T-helper 2 cell (primary cell): Measurements from ENCODE around the gene COL9A2.

Experiments used
- DNase-seq, 5 experiments: peaks; one replicate each; pipeline versions ENCODE4 v3.0.0 to v3.0.0-alpha.2; 2012 to 2022

The COL9A2 gene

DNA sequence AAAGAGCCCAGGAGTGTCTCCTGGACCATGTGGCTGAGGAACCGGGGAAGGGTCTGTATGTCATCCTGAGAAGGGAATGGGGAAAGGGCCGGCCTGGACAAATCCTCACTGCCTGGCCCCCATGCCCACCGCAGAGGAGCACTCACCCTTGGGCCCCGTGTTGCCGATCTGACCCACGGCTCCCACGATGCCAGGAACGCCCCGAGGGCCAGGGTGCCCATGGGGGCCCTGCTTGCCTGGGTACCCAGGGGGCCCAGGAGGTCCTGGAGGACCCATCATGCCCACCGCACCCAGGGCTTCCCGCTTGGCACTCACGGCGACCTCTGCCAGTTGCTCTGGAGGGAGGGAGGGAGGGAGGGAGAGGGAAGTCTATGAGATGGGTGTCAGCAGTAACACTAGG is 14.6 kb downstream of the COL9A2 start:
- no peak for DNase-seq

DNA sequence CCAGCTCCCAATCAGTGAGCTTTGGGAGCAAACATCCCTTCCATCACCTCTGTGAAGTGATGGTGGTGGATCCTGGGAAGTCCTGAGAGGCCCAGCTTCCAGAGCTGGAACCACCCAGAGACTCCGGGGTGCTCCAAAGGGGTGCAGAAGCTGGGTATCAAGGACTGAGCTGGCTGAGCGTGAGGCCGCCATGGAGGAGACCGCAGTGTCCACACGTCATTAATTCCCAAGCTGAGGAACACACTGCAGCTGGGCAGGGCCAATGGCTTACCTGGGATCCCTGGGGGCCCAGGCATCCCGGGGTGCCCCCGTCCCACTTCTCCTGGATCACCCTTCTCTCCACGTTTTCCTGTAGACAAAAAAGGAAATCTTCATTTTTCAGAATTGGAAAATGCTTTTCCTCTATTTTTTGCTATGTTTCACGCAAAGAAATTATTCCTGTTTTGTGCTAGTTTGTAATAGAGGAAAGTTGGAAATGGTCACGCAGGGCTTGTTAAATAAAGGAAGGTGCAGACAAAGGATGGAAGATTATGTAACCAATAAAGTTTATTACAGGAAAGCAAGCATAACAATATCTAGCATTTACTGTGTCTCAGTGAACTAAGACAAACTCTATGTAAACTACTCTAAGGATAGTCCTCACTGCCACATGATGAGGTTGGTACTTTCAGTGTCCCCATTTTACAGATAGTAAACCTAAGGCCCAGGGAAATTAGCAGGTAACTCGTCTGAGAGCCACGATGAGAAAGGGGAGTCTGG is 15.4 kb downstream of the COL9A2 start:
- DNase-seq: no peak

DNA sequence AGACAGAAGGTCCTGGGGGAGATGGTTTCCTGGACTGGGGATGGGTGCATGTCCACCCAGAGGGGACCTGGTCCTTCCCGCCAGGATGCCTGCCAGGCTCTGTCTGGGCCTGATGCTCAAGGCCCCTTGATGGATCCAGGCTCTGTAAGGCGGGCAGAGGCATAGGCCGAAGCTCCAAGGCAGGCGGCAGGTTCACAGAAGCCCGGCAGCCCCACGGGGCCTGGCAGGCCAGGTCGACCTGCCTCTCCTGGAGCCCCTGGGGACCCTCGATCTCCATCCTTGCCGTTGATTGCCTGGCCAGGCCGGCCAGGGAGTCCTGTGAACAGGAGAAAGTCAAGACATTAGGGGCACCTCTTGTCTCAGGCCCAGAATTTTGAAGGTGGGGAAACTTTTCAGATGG is 16.0 kb downstream of the COL9A2 start:
- no peak for DNase-seq

DNA sequence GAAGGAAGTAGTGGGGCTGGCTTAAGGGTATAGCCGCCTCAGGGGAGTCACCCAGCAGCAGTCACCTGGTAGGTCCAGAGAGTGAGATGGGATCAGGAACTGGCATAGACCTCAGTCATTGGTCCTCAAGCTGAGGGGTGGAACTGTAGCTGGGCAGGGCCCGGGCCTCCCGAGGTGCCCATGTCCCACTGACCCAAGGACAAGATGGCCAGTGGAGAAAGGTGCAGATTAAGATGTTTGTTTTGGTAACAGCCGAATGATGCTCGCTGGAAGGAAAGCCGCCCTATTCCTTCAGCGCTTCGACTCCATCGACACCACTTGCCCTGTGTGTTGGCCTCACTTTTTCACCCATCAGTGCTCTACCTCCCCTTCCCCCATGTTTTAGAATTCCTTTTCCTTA is 16.4 kb downstream of the COL9A2 start:
- no peak for DNase-seq

DNA sequence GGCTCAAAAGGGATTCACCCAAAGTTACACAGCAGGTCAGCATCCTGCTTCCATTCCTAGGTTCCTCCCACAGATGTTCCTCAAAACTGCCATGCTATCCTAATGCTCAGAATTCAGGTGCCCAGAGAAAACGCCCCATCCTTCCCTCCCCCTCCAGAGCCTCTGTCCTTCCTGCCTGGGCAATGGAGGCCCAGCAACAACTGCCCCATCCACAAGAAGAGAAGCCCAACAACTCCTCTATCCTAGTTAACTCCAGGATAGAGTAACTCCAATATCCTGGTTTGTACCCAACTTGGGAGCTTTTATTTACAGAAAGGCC is 16.9 kb downstream of the COL9A2 start:
- DNase-seq: no peak

DNA sequence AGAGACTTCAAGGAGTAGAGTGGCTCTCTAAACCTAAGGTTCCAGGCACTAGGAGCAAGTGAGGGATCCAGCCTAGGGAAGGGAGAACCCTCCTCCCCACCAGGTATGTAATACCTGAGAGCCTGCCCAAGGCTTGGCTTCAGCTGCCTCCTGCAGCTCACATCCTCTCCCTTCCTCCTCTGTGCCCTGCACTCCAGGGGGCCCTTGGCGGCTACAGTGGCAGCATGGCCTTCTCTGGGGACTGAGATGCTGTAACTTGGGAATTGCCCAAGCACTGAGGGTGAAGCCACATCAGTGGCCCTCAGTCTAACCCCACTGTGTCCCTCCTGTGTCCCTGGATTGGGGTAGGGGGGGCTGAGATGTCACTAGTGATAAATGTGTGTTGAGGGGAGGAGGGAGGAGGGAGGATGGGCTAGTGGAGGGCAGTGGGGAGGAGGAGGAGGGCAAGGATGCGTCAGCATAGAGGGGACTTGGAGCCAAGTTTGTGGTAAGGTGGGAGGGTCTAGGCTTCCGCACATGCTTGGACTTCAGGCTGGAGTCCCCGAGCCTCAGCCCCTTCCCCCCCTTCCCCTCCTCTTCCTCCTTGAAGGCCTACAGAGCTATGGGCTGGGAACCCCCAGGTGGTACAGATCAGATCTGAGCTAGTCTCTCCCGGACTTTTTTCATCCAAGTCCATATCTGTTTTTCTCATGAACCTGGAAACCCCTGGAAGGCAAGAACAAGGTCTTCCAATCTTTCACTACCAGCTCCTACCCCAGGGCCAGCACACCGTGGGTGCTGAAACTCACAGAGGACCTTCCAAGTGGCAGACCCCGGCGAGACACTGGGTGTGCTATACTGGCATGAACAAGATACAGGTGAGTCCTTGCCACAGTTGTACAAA is 17.5 kb downstream of the COL9A2 start:
- DNase-seq: no peak

DNA sequence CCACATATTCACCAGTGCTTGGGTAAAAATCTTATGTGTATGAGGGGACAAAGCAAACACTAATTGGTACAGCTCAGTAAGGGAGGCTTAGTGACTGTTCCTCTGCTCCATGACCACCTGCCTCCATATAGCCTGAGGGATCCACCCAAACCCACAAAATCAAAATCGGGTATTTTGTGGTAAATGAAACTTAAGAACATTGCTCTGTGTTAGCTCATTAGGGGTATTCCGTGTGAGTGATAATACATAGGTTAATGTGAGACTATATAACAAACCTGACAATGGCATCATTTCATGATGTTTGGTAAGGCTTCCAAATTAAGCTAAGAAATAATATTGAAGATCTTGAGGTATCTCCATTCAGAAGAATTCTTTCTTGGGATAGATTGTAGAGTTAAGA is 25.8 kb downstream of the COL9A2 start:
- no peak for DNase-seq

DNA sequence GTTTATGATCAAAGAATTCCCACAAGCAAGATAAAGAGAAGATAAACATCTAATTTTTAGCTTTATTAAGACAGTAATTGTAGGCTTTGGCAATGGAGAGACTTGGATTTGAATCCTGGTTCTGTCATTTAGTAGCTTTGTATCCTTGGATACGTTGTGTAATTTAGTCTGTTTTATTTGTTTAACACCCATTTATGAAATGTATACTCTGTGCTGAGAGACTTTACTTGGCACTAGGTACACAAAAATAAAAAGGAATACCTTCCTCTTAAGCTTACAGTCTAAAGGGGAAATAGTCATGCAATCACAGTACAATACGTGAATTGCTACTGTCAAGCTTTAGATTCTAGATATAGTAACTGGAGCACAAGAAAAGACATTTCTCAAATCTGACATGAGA is 35.2 kb downstream of the COL9A2 start:
- no peak for DNase-seq

DNA sequence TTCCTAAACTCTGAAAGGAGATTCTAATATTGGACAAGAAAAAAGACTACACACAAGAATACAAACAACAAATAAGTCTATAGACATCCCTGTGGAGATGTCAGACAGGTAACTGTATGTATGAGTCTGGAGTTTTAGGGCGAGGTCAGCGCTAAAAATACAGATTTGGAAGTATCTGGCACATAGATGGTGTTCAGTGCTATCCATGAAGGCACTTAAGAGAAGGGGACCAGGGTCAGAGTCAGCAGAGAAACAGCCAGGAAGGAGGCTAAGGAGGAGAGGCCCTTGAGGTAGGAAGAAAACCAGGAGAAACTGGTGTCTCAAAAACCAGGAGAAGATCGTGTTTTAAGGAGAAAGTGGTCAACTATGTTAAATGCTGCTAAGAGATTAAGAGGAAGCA is 41.0 kb downstream of the COL9A2 start:
- DNase-seq: no peak

DNA sequence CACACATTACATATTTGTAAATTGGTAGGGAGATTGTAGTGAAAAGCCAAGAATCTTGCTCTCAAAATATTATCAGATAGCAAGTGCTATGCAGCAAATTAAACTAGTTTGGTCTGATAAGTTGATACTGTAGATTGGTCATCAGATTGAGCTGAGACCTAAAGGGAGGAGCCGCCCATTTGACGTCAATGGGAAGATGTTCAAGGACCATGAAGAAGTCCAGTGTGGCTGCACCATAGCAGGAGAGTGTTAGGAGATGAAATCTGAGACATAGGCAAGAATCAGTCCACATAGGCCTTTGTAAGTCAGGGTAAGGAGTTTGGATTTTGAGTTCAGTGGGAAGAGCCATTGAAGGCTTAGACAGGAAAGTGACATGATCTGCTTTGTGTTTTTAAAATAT is 42.8 kb downstream of the COL9A2 start:
- DNase-seq: no peak

DNA sequence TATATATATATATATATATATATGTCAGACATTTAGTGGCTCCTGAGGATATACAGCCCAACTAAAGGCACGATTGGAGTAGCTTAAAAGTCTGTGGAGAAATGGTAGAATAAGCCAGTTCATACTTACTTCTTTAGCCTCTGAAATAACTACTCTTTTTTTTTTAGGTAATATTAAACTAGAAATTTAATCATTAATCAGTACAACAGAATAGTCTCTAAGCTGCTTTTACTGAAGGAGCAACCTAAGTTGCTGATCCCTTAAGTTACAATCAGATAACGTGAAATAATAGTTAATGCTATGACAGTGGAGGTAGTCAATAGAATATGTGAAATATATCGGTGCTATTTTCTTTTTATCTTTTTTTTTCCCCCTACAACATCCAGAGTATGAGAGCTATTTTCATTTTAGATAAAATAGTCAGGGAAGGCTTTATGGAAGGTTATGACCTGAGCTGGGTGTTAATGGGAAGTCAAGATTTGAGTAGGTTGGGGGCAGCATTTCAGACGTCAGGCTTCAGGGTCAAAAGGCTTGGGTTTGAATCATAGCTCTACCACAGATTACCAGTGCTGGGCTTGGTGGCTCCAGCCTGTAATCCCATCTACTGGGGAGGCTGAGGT is 43.4 kb downstream of the COL9A2 start:
- no peak for DNase-seq

DNA sequence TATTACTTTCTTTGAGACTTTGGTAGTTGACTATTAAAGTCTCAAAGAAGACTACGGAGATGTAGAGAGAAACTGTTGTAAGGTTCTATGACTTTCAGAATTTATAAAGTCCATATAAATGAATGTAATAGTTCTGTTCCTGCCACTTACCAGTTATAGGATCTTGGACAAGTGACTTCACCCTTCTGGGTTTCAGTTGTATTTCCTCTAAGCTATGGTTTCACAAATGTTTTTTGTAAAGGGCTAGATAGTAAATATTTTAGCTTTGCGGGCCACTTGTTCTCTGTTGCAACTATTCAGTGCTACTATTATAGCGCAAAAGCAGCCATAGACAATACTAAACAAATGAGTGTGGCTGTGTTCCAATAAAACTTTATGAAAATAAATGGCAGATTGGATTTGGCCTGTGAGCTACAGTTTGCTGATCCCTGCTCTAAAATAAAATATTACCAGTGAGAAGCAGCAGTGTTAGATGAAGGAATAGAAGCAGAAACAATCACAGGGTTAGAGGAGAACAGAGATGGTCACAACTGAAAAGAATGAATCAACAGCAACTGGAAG is 44.4 kb downstream of the COL9A2 start:
- DNase-seq: no peak

DNA sequence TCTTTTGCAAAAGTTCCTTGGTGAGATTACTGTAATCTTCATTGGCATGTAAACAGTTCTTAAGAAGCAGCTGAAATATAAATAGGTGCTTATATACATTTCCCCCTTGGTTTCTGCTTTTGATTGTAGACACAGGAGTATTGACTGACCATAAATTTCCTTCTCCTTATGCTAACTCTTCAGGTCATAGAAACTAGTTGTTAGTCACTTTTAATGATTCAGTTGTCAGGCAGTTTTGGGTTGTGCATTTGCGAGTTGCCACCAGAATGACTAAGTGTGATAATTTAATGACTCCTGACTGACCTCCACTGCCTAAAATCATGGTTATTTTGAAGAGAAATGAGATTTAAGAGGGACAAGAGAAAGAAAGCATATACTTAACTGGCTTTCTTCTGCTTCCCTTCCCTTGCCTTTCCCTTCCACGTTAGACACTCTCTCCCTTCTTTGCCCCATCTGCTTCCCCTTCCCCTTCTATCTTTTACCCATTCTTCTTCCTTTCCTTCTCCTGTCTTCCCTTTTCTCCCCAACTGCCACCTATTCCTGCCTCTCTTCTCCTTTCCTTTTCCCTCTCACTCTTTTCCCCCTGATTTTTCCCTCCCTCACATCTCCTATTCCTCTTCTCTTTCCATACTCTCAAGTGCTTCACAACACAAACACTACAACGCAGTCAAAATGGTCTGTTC is 46.8 kb downstream of the COL9A2 start:
- peak in 1 of 5 experiments; percentile 21 for DNase-seq

DNA sequence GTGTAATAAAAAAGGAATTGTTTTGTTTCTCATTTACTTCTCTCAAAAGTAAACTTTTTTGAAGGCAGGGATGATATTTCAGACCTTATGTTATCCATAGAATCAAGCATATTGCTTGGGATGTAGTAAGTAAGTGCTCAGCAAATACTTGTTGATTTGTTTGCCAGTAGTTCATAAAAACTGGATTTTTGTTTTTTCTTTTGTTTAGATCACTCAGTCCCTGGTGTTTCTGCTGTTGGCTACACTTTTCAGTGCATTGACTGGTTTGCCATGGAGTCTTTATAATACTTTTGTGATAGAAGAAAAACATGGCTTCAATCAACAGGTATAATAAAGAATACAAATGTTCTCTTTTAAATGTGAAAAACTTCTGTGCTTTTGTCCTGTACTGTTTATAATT is 48.9 kb downstream of the COL9A2 start:
- DNase-seq: no peak

DNA sequence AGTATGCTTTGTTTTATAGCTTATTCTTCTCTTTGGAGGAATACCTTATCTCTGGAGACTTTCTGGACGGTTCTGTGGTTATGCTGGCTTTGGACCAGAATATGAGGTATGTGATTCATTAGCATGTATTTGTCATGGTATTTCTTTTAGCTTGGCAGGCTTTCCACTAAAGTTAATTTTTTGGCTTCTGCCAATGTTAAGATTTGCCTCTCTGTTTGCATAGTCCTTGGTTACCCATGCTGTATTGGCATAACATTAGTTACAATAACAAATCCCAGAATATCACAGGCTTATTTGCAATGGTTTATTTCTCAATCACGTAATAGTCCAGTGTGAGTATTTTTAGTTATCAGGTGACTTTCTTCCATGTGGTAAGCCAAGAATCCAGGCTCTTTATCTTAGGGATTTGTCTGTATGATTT is 49.3 kb downstream of the COL9A2 start:
- no peak for DNase-seq

DNA sequence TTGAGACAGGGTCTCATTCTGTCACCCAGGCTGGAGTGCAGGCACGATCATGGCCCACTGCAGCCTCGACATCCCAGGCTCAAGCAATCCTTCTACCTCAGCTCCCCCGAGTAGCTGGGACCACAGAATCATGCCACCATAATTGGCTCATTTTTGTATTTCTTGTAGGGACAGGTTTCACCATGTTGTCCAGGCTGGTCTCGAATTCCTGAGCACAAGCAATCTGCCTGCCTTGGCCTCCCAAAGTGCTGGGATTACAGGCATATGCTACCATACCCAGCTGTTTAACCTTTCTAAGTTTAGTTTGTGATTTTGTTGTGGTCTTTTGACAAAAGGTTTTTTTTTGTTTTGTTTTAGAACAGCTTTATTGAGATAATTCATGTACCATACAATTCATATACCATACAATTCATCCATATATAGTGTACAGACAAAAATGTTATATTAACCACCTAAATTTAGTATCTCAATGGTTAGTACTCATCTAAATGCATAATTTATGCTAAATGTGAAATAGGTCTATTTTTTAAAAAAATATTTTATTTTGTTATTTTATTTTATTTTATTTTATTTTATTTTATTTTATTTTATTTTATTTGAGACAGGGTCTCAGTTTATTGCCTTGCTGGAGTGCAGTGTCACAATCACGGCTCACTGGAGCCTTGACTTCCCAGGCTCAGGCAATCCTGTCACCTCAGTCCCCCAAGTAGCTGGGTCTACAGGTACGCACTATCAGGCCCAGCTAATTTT is 50.1 kb downstream of the COL9A2 start:
- DNase-seq: no peak

DNA sequence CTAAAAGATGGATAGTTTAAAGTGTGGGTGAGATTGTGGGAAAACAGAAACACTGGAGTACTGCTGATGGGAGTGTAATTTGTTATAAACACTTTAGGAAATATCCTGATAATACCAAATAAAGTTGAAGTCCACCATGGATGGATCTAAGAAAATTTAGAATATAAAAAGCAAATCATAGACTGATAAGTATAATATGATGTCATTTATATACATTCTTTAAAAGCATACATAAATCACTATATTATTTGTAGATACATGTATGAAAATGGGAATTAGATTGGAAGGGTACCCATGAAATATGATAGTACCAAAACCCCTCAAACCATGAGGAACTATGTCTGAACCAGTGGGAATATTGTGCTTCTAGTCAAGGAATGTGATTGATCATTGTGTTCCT is 51.2 kb downstream of the COL9A2 start:
- DNase-seq: no peak

DNA sequence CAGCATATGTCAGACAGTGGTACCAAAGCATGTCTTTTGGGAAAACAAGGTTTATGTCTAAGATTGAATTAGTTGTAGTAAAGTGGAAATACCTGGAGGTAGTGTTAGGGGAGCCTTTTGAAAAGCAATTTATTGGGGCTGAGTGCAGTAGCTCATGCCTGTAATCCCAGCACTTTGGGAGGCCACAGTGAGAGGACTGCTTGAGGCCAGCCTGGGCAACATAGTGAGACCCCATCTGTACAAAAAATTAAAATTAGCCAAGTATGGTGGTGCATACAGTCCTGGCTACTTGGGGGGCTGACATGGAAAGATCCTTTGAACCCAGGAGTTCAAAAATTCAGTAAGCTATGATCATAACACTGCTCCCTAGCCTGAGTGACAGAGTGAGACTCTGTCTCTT is 51.8 kb downstream of the COL9A2 start:
- no peak for DNase-seq

DNA sequence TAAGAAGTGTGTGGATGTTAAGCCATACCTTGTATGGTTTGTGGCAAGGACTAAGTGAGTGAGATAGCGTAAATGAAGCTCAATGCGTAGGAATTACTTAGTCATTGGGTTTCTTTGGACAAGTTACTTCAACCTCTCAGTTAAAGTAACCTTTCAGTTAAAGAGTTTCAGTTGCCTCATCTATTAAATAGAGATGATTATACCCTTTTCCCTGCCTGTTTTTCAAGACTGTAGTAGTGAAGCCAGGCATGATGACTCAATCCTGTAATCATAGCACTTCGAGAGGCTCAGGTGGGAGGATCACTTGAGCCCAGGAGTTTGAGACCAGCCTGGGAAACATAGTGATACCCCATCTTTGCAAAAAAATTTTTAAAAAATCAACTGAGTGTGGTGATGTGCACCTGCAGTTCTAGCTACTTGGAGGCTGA is 52.7 kb downstream of the COL9A2 start:
- DNase-seq: peak in 1 of 5 experiments; percentile 42

DNA sequence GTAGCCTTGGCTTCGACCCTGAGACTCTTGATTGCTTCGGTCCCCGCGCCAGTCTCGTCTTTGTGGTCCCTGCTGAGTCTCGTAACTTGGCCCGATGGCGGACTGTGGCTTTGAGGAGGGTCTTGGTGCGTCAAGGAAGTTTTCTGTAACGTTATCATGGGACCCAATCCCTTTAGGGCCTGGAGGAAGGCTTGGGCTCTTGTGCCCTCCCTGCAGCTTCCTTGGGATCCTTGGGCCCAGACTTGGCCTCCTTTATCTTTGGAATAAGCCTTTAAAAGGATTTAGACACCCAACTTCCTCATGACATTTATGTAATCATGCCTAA is 58.7 kb downstream of the COL9A2 start:
- DNase-seq: no peak

DNA sequence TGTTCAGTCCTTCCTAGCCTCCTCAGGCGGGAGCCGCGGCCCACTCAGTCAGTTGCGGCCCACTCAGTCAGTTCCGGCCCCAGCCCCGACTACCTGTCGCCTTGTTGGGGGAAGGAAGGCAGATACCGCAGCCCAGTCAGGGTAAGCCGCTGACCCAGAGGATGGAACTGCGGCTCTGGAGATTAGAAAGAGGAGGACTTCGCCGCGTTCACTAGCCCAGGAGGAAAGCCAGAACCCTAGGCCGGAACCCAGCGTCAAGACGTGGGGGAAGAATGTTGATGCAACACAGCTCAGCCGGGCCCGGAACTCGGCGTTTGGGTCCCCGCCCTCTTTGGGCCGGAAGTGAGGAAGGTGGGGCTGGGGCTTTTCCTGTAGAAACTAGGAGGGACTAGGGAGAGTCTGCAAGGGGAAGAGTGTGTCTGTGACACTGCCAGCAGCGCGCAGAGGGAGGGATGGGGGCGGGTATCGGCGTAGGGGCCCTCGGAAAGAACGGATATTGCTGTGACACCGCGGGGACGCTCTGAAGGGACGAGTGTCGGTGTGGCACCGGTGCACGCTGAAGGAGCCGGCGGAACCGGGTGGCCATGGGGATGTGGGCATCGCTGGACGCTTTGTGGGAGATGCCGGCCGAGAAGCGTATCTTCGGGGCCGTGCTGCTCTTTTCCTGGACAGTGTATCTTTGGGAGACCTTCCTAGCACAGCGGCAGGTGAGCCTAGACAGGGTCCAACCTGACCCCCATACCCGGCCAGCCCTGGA is 59.2 kb downstream of the COL9A2 start, which contains the start of gene ZMPSTE24:
Gene ZMPSTE24, plus strand, starts transcription at position 549 of the 757 bp plus-strand sequence. Its CDS starts 36 bp downstream, at position 585.
- DNase-seq: peak; percentile 83 to 99 (median 94)
